Endothelial cell of umbilical vein (primary cell): Measurements from ENCODE around the gene HECTD4. TPM values are rescaled to one million over a fixed set of nuclear protein-coding genes. Genes with fewer than 3 reads are reported as not detected.
"Not testable (repeated sequence)": the region's sequence is repeated elsewhere in the genome, so short reads cannot be mapped to it uniquely, and the experiment has no call there.

ENCODE experiments used
- BruUV-seq: library from RNA; stranded (reverse); fragments of 400-500 nt; replicated peaks from 2 replicates; lab custom pipeline; 2021; lab: Mats Ljungman, UMichigan
- CTCF ChIA-PET: fragments of 300-600, 350-600 bp; sonication (Branson Sonifier 250); formaldehyde crosslinking; loops from one replicate; lab custom pipeline; 2021; ENCODE audit warnings: antibody characterized with exemption, inconsistent platforms; lab: Charles Lee
- POLR2A ChIA-PET: fragments of 300-600, 350-600 bp; sonication (Branson Sonifier 250); formaldehyde crosslinking; loops from one replicate; lab custom pipeline; 2021; ENCODE audit warnings: antibody characterized with exemption, inconsistent platforms; lab: Charles Lee
- DNase-seq: peaks from one replicate; pipeline ENCODE4 v3.0.0-alpha.2; 2011; ENCODE audit warnings: low read depth, low spot score
- FAIRE-seq: peaks from 2 replicates; lab custom pipeline; 2011; peaks lifted over from hg19 to GRCh38; lab: Jason Lieb, UNC
- H2AFZ ChIP-seq: 2 replicates; pipeline ENCODE4 v1.6.0; 2012; ENCODE audit warnings: low read depth, low read length, control low read depth, inconsistent platforms
- H3K27ac ChIP-seq: 2 replicates; pipeline ENCODE4 v1.5.1; 2011; ENCODE audit warnings: low read depth, mild to moderate bottlenecking, control low read depth, low read length, moderate library complexity; ENCODE audit not compliant: insufficient read depth
- H3K27me3 ChIP-seq, 2 experiments: 2 replicates each; pipeline versions ENCODE4 v1.6.0 to v1.6.1; 2011; ENCODE audit warnings: low read length in 2 of 2, mixed read lengths in 1 of 2; ENCODE audit not compliant: control insufficient read depth in 2 of 2, insufficient read depth in 2 of 2
- H3K36me3 ChIP-seq, 2 experiments: 2 replicates in 1 of 2; 3 replicates in 1 of 2; pipeline ENCODE4 v1.5.1; 2011; ENCODE audit warnings: low read length in 2 of 2, mild to moderate bottlenecking in 1 of 2, moderate library complexity in 1 of 2; ENCODE audit not compliant: control insufficient read depth in 2 of 2, insufficient read depth in 2 of 2; ENCODE audit errors: extremely low read depth in 1 of 2
- H3K4me1 ChIP-seq: 3 replicates; pipeline ENCODE4 v1.5.1; 2011; ENCODE audit warnings: mild to moderate bottlenecking, low read length; ENCODE audit not compliant: control insufficient read depth, insufficient read depth; ENCODE audit errors: extremely low read depth
- H3K4me2 ChIP-seq: 2 replicates; pipeline ENCODE4 v1.6.1; 2011; ENCODE audit warnings: low read length, control low read depth, mixed read lengths; ENCODE audit not compliant: insufficient read depth
- H3K4me3 ChIP-seq, 3 experiments: fragments of 200-600 bp in 1 of 3; sonication (generic), shearing (Covaris generic) in 1 of 3; replicated peaks in 1 of 3; 2 replicates each; pipeline ENCODE4 v1.5.1; 2011 to 2016; ENCODE audit warnings: control low read depth in 3 of 3, low read length in 3 of 3, mild to moderate bottlenecking in 2 of 3, inconsistent platforms in 1 of 3, low read depth in 1 of 3, moderate library complexity in 1 of 3; ENCODE audit not compliant: insufficient read depth in 1 of 3
- H3K79me2 ChIP-seq: 2 replicates; pipeline ENCODE4 v1.6.0; 2012; ENCODE audit warnings: low read length, inconsistent platforms; ENCODE audit not compliant: control insufficient read depth, insufficient read depth
- H3K9ac ChIP-seq: replicated peaks from 2 replicates; pipeline ENCODE3; 2011; ENCODE audit warnings: low read length, control low read depth; ENCODE audit not compliant: insufficient read depth; ENCODE audit errors: extremely low read depth
- H3K9me1 ChIP-seq: replicated peaks from 3 replicates; pipeline ENCODE4 v1.6.0; 2011; ENCODE audit warnings: mild to moderate bottlenecking, low read length; ENCODE audit not compliant: control insufficient read depth, insufficient read depth; ENCODE audit errors: extremely low read depth
- H3K9me3 ChIP-seq: replicated peaks from 2 replicates; pipeline ENCODE4 v1.5.1; 2012; ENCODE audit warnings: low read length, inconsistent platforms; ENCODE audit not compliant: control insufficient read depth, insufficient read depth
- H4K20me1 ChIP-seq: replicated peaks from 2 replicates; pipeline ENCODE3; 2011; ENCODE audit warnings: mild to moderate bottlenecking, low read length; ENCODE audit not compliant: control insufficient read depth, insufficient read depth; ENCODE audit errors: extremely low read depth
- GATA2 ChIP-seq: IDR thresholded peaks from 2 replicates; pipeline ENCODE4 v1.7.0; 2011; ENCODE audit warnings: low read depth, mild to moderate bottlenecking, moderate library complexity, mixed read lengths, low read length; ENCODE audit not compliant: insufficient read length, insufficient read depth
- JUN ChIP-seq: IDR thresholded peaks from 2 replicates; pipeline ENCODE4 v1.6.1; 2011; ENCODE audit warnings: borderline replicate concordance, low read depth; ENCODE audit not compliant: insufficient read length, insufficient read depth
- MAX ChIP-seq: IDR thresholded peaks from 2 replicates; pipeline ENCODE4 v1.6.1; 2011; ENCODE audit not compliant: insufficient read depth, insufficient read length
- POLR2A ChIP-seq: IDR thresholded peaks from 2 replicates; pipeline ENCODE4 v1.6.1; 2012; ENCODE audit warnings: low read depth, mild to moderate bottlenecking, control low read depth, low read length
- POLR2AphosphoS5 ChIP-seq: IDR thresholded peaks from 2 replicates; pipeline ENCODE4 v1.6.1; 2012; ENCODE audit warnings: low read depth, mild to moderate bottlenecking, control low read depth, low read length, moderate library complexity; ENCODE audit not compliant: insufficient read depth
- dilution Hi-C: fragments of 300-500 bp; cut with MboI; formaldehyde crosslinking; loops from one replicate; pipeline ENCODE4 v1.15.0; 2019; ENCODE audit warnings: low sequenced_read_pairs; ENCODE audit not compliant: extremely low pct_ligation_motif_present
- intact Hi-C: fragments of 100-400 bp; cut with micrococcal nuclease; formaldehyde crosslinking; loops from one replicate; pipeline ENCODE4 v1.10.0; 2022
- polyA plus RNA-seq, 4 experiments: library from polyadenylated mRNA; depleted of rRNA in 3 of 4; stranded (reverse) in 3 of 4; unstranded in 1 of 4; fragments of >200 nt; gene quantifications; 2 replicates each; pipeline versions ENCODE4 v1.2.1 to v1.2.3, GENCODE V29; 2011 to 2012; ENCODE audit warnings: missing spikeins in 1 of 4
- total RNA-seq: library from RNA; stranded (reverse); gene quantifications from 2 replicates; pipeline ENCODE4 v1.2.3, GENCODE V29; 2021
- TF ChIP-seq, protein P1 (sequence below), 2 donors: IDR thresholded peaks; 1 replicate in 1 of 2; 2 replicates in 1 of 2; pipeline ENCODE4 v1.5.1; 2011; ENCODE audit warnings: low read length in 2 of 2, mild to moderate bottlenecking in 2 of 2, moderate library complexity in 2 of 2, control low read depth in 1 of 2, inconsistent platforms in 1 of 2, low read depth in 1 of 2; ENCODE audit not compliant: insufficient read depth in 1 of 2; ENCODE audit errors: extremely low read depth in 1 of 2

The HECTD4 gene
- total and polyA plus RNA-seq, 2 donors (not counting 3 experiments of a cell fraction or from before 2014, with no cell fraction given) = 9.7 to 47.7 TPM

DNA sequence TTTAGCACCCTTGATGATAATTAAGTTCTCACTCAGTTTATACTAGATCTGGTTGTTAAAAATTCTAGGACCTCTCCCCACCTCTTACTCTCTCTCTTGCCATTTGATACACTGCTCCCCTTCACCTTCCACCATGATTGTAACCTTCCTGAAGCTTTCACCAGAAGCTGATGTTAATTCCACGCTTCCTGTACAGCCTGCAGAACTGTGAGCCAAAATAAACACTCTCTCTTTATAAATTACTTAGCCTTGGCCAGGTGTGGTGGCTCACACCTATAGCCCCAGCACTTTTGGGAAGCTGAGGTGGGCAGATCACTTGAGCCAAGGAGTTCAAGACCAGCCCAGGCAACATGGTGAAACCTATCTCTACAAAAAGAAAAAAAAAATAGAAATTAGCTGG is 11.1 kb upstream of the HECTD4 start:
- Histone ChIP-seq H3K4me2 (no peak overlapping the region), H4K20me1 (no peaks in the 10 kb centered on the region), H3K79me2 (no peaks in the 10 kb centered on the region), H3K9ac (no peak overlapping the region), H3K36me3 (no peaks in the 10 kb centered on the region), H3K4me3 (no peak overlapping the region), H2AFZ (no peak overlapping the region), H3K9me1 (no peaks in the 10 kb centered on the region), H3K27ac (no peak overlapping the region), H3K9me3 (no peaks in the 10 kb centered on the region), H3K27me3 (peaks cover 0 to 3% of the 10 kb centered on the region in 2 experiments), H3K4me1 (no peaks in the 10 kb centered on the region)
- CTCF ChIA-PET = interaction anchor here (0.7 kb wide), 1 partner anchor 9 kb away, joined by 3 read pairs; no protein-coding TSS in a partner anchor
- no TSS peak for BruUV-seq
- dilution Hi-C loops = no loop called here
- TF ChIP-seq POLR2A (no peak), MAX (no peak), JUN (no peak), POLR2AphosphoS5 (no peak), GATA2 (no peak)
- TF ChIP-seq, protein P1, sequence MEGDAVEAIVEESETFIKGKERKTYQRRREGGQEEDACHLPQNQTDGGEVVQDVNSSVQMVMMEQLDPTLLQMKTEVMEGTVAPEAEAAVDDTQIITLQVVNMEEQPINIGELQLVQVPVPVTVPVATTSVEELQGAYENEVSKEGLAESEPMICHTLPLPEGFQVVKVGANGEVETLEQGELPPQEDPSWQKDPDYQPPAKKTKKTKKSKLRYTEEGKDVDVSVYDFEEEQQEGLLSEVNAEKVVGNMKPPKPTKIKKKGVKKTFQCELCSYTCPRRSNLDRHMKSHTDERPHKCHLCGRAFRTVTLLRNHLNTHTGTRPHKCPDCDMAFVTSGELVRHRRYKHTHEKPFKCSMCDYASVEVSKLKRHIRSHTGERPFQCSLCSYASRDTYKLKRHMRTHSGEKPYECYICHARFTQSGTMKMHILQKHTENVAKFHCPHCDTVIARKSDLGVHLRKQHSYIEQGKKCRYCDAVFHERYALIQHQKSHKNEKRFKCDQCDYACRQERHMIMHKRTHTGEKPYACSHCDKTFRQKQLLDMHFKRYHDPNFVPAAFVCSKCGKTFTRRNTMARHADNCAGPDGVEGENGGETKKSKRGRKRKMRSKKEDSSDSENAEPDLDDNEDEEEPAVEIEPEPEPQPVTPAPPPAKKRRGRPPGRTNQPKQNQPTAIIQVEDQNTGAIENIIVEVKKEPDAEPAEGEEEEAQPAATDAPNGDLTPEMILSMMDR (IDR thresholded peaks at IDR 0.05; ENCODE audit: extremely low read depth in 1 of 2, insufficient read depth in 1 of 2, low read depth in 1 of 2, low read length in 2 of 2) = no peak
- DNase-seq (no peak), FAIRE-seq (no peak)
- POLR2A ChIA-PET = no interaction called here
- intact Hi-C loops = no loop called here

DNA sequence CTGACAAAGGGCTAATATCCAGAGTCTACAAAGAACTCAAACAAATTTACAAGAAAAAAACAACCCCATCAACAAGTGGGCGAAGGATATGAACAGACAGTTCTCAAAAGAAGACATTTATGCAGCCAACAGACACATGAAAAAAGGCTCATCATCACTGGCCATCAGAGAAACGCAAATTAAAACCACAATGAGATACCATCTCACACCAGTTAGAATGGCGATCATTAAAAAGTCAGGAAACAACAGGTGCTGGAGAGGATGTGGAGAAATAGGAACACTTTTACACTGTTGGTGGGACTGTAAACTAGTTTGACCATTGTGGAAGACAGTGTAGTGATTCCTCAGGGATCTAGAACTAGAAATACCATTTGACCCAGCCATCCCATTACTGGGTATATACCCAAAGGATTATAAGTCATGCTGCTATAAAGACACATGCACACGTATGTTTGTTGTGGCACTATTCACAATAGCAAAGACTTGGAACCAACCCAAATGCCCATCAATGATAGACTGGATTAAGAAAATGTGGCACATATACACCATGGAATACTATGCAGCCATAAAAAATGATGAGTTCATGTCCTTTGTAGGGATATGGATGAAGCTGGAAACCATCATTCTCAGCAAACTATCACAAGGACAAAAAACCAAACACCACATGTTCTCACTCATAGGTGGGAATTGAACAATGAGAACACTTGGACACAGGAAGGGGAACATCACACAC is 7.9 kb upstream of the HECTD4 start:
- H3K4me2 ChIP-seq, H4K20me1 ChIP-seq, H3K27ac ChIP-seq, FAIRE-seq, H2AFZ ChIP-seq, H3K79me2 ChIP-seq, H3K4me1 ChIP-seq, POLR2A ChIA-PET, H3K9ac ChIP-seq, BruUV-seq, H3K9me1 ChIP-seq, H3K9me3 ChIP-seq, H3K36me3 ChIP-seq, dilution Hi-C loops, DNase-seq, H3K27me3 ChIP-seq, H3K4me3 ChIP-seq: not testable (repeated sequence)
- CTCF ChIA-PET = interaction anchor here (6.9 kb wide), 1 partner anchor 193 kb away, joined by 253 read pairs; no protein-coding TSS in a partner anchor
- intact Hi-C loops = loop anchor here (5.0 to 10.0 kb wide), 2 partner anchors 283 to 375 kb away; partner anchors contain the start of genes ERP29, NAA25 and TMEM116
